Glomerular visceral epithelial cell (primary cell): Measurements from ENCODE around the gene PKD1.

Source experiments
- DNase-seq: peaks from one replicate; pipeline ENCODE4 v3.0.0-alpha.2; 2016; ENCODE audit errors: extremely low spot score

PKD1 gene

DNA sequence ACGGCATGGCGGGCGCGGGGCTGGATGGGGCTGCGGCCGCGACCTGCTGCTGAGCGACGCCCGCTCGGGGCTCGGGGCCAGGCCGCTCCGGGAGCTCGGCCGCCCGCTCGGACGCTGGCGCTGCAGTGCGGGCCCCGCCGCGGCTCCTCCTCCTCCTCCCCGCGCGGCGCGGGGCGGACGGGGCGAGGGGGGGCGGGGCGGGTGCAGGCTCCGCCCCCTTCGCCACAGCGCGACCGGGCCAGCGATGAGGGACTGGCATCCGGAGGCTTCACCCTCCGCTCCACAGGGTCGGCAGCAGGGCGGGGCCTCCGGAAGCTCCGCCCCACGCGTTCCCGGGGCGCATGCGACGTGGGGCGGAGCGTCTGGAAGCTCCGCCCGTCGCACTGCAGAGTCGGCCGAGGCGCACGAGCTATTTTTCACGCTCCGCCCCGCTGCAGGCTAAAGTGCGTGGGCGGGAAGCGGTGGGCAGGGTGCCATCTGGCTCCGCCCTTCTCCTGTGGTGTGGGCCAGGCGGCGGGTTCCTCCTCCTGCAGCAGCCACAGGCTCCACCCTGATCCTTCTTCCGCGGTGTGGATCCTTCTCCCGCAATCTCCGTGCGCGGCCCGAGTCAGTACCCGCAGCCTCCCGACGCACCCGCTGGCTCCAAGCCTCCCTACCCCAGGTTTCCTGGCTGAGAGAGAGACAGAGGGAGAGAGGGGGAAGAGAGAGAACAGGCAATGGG lies at the start of gene PKD1:
PKD1 (minus strand) TSS at position 129 of the 721 bp plus-strand sequence. CDS start 209 bp downstream, outside the sequence.
- peak; percentile 88 for DNase-seq

- no peak for DNase-seq
Measured at GRCh38 chr16:2184962-2185361, 49.3 kb upstream of the PKD1 start.

- DNase-seq, result no peak
Measured at GRCh38 chr16:2184346-2184745, 48.6 kb upstream of the PKD1 start.

GRCh38 chr16:2183671-2184070 lies 48.0 kb upstream of the PKD1 start:
- peak; percentile 35 for DNase-seq

DNA sequence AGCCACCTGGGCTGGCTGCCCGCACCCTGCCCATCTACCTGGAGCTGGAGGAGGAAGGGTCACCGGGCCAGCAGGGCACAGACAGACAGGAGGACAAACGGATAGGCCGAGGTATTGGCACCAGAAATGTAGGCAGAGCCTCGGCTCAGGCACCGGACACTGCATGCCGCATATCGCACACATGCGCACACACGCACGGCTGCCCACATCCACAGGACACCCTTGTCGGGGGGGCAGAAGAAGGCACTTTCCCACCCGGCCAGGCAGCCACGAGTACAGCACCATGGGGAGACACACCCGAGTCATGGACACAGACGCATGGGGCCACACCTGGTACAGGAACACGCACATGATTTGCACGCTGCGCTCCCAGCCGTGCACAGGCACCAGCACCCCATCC lies 46.3 kb upstream of the PKD1 start:
- no peak for DNase-seq

DNA sequence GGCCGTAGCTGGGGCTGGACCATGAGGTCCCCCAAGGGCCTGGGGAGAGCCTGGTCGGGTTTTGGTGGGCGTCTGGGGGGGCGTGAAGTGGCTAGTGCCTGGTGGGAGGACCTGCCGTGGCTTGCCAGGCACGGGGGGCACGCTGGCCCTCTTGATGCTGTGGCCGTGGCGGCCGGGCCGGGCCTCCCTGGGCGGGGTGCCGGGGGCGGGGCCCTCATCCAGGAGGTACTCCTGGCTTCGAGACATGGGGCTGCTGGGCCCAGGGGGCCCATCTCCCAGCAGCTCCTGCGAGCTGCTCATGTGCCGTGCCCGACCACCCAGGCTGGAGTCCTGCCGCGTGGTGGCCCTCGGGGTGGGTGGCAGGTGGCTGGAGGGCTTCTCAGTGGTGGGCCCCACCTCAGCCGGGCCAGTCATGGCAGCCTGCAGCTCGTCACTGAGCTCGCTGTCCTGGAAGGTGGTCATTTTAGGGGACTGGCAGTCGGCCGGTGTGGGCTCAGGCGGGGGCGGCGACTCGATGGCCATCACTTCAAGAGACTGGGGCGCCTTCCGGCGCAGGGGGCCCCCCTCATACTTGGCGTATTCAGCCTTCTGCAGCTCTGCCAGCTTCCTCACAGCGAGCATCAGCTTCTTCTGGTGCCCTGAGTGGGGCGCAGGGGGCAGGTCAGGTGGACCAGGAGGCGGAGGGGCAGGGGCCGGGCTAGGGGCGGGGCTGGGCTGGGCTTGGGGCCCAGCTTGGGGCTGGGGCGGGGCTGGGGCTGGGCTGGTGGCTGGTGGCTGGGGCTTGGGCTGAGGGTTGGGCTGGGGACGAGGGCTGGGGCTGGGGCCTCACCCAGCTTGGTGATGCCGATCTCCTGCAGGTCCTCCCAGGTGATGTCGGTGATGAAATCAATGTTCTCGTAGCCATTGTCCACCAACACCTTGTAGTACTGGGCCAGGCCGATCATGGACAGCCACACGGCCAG lies 45.5 kb upstream of the PKD1 start:
- no peak for DNase-seq

GRCh38 chr16:2180461-2180860 lies 44.8 kb upstream of the PKD1 start:
- DNase-seq, result no peak

GRCh38 chr16:2179576-2179975 lies 43.9 kb upstream of the PKD1 start:
- no peak for DNase-seq

- no peak for DNase-seq
Measured at GRCh38 chr16:2179107-2179501, 43.4 kb upstream of the PKD1 start.

GRCh38 chr16:2178321-2179106 lies 42.8 kb upstream of the PKD1 start:
- DNase-seq, result no peak

- DNase-seq, result no peak
Measured at GRCh38 chr16:2177561-2177960, 41.9 kb upstream of the PKD1 start.

- DNase-seq, result no peak
Measured at GRCh38 chr16:2177101-2177500, 41.4 kb upstream of the PKD1 start.

GRCh38 chr16:2176047-2176446 lies 40.3 kb upstream of the PKD1 start:
- no peak for DNase-seq

- no peak for DNase-seq
Measured at GRCh38 chr16:2175454-2175853, 39.8 kb upstream of the PKD1 start.

GRCh38 chr16:2174396-2175131 lies 38.9 kb upstream of the PKD1 start:
- no peak for DNase-seq

- no peak for DNase-seq
Measured at GRCh38 chr16:2173916-2174315, 38.2 kb upstream of the PKD1 start.

DNA sequence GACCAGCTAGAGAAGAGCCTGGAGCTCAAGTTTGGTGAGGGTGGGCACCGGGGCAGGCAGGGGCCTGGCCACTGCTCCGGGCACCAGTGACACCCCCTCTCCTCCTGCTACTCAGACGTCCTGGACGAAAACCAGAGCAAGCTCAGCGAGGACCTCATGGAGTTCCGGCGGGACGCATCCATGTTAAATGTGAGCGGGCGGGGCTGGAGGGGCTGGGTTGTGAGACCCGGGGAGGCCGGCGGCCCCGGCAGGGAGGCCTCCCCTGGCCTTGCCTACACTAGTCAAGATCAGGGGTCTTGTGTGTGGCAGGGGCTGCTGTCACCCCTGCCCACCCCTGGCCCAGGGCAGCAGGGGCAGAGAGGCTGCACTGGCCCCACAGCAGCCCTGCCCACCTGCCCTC lies 37.7 kb upstream of the PKD1 start:
- no peak for DNase-seq

- no peak for DNase-seq
Measured at GRCh38 chr16:2172688-2173335, 37.1 kb upstream of the PKD1 start.

DNA sequence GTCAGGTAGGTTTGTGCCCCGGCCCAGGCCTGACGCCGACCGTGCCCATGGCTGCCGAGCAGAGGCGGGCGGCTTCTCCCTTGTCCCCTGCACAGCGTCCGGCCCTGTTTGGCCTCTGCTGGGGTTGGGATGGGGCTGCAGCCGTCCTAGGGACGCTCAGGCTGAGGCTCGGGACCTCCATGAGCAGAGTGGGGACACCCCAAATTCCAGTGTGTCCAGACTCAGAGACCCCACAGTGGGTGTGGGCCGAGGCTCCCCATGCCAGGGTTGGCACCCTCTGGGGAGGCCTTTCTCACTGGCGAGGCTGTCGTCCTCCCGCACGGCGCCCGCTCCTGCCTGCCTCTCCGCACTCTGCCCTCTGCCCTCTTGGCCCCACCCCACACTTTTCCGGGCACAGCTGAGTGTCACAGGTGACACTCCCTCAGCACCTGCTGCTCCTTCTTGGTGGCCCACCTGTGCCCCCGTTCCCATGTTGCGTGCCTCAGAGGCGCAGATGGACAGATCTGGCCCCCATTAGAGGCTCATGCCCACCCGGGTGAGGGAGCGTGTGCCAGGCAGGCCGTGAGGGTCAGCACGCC lies 36.0 kb upstream of the PKD1 start:
- DNase-seq, result no peak

DNA sequence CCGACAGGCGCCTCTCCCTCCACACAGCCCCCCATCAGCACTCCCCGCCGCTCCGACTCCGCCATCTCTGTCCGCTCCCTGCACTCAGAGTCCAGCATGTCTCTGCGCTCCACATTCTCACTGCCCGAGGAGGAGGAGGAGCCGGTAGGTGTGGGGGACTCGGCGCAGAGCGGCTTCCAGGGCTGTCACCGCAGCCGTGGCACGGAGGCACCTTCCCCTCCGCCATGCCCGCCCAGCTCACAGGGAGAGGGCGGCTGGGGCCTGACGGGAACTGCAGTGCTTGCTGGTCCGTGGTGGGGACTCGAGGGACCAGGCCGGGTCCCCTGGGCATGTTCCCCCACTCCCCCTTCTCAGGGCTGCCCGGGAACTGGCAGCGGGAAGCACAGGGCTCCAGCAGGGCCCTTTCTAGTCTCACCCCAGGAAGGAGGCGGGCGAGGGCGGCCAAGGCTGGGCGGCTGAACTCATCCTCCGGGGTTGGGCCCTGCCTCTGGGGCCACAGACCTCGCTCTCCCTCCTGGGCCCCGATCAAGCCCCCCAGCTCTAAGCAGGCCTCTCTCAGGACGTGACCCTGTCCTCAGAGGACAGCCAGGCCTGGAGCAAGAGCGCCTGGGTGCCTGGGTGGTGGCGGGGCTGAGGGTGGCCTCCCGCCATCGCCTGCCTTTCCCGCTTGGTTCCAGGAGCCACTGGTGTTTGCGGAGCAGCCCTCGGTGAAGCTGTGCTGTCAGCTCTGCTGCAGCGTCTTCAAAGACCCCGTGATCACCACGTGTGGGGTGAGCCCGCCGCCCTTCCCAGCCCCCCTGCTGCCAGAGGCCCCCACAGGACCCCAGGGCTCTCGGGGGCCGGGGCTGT lies 35.1 kb upstream of the PKD1 start:
- DNase-seq, result no peak
